Measurements from ENCODE around the gene PAM.

- TF ChIP-seq CTCF (IDR thresholded peaks at IDR 0.05) (no peak), POLR2A (IDR thresholded peaks at IDR 0.05) (no peak), POLR2AphosphoS5 (IDR thresholded peaks at IDR 0.05) (no peak)
Observed at GRCh38 chr5:102924963-102925362, 169.9 kb downstream of the PAM start.

All from prostate gland (tissue), 2 donors.